NCI-H2107 treated with DMSO at 0.1 percent for 48 hours (cell line): Measurements from ENCODE around the gene WDPCP.
"Not testable (repeated sequence)": the region's sequence is repeated elsewhere in the genome, so short reads cannot be mapped to it uniquely, and the experiment has no call there.

Source experiments
- DNase-seq: peaks from one replicate; lab custom pipeline; 2025; ENCODE audit not compliant: unreplicated experiment; lab: John Stamatoyannopoulos, UW

The WDPCP gene

GRCh38 chr2:63590626-63591408 is 2.5 kb upstream of the WDPCP start:
- no peak for DNase-seq

GRCh38 chr2:63589148-63589958 is 1.1 kb upstream of the WDPCP start:
- DNase-seq, result peak; percentile 53

GRCh38 chr2:63587814-63588384 is 378 bp downstream of the WDPCP start:
- DNase-seq, result no peak

- no peak for DNase-seq
Observed at GRCh38 chr2:63582873-63583272, 5.4 kb downstream of the WDPCP start.

GRCh38 chr2:63581298-63581961 is 6.8 kb downstream of the WDPCP start:
- no peak for DNase-seq

- DNase-seq, result no peak
Observed at GRCh38 chr2:63580651-63581297, 7.5 kb downstream of the WDPCP start.

GRCh38 chr2:63578767-63579166 is 9.5 kb downstream of the WDPCP start:
- DNase-seq, result no peak

GRCh38 chr2:63576546-63576945 is 11.7 kb downstream of the WDPCP start:
- no peak for DNase-seq

- not testable (repeated sequence) for DNase-seq
Observed at GRCh38 chr2:63573726-63574345, 14.4 kb downstream of the WDPCP start.

- DNase-seq, result not testable (repeated sequence)
Observed at GRCh38 chr2:63573026-63573425, 15.3 kb downstream of the WDPCP start.

- no peak for DNase-seq
Observed at GRCh38 chr2:63572001-63572400, 16.3 kb downstream of the WDPCP start.

- DNase-seq, result no peak
Observed at GRCh38 chr2:63571291-63571690, 17.0 kb downstream of the WDPCP start.

- no peak for DNase-seq
Observed at GRCh38 chr2:63569740-63570139, 18.5 kb downstream of the WDPCP start.

GRCh38 chr2:63562751-63563150 is 25.5 kb downstream of the WDPCP start:
- DNase-seq, result no peak

- not testable (repeated sequence) for DNase-seq
Observed at GRCh38 chr2:63558922-63559321, 29.4 kb downstream of the WDPCP start.

GRCh38 chr2:63557819-63558218 is 30.5 kb downstream of the WDPCP start:
- not testable (repeated sequence) for DNase-seq

GRCh38 chr2:63555931-63556330 is 32.3 kb downstream of the WDPCP start:
- no peak for DNase-seq

- no peak for DNase-seq
Observed at GRCh38 chr2:63555299-63555698, 33.0 kb downstream of the WDPCP start.

GRCh38 chr2:63553049-63553448 is 35.2 kb downstream of the WDPCP start:
- DNase-seq, result no peak

- no peak for DNase-seq
Observed at GRCh38 chr2:63545023-63545422, 43.3 kb downstream of the WDPCP start.
